Activated CD4-positive, CD25-positive, alpha-beta regulatory T cell (primary cell): ENCODE results near the gene RLF.

Experiments used
- DNase-seq, 4 experiments: peaks; one replicate each; lab custom pipeline; 2025; lab: John Stamatoyannopoulos, UW

RLF gene

DNA sequence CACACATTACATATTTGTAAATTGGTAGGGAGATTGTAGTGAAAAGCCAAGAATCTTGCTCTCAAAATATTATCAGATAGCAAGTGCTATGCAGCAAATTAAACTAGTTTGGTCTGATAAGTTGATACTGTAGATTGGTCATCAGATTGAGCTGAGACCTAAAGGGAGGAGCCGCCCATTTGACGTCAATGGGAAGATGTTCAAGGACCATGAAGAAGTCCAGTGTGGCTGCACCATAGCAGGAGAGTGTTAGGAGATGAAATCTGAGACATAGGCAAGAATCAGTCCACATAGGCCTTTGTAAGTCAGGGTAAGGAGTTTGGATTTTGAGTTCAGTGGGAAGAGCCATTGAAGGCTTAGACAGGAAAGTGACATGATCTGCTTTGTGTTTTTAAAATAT is 113.1 kb downstream of the RLF start:
- no peak for DNase-seq

DNA sequence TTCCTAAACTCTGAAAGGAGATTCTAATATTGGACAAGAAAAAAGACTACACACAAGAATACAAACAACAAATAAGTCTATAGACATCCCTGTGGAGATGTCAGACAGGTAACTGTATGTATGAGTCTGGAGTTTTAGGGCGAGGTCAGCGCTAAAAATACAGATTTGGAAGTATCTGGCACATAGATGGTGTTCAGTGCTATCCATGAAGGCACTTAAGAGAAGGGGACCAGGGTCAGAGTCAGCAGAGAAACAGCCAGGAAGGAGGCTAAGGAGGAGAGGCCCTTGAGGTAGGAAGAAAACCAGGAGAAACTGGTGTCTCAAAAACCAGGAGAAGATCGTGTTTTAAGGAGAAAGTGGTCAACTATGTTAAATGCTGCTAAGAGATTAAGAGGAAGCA is 114.9 kb downstream of the RLF start:
- no peak for DNase-seq

GRCh38 chr1:40281853-40282252 is 120.7 kb downstream of the RLF start:
- no peak for DNase-seq
